ENCODE data around the gene PKM.
A peak's percentile ranks its signal among the peaks of the same experiment; 100 is the strongest.

Gene PKM

DNA sequence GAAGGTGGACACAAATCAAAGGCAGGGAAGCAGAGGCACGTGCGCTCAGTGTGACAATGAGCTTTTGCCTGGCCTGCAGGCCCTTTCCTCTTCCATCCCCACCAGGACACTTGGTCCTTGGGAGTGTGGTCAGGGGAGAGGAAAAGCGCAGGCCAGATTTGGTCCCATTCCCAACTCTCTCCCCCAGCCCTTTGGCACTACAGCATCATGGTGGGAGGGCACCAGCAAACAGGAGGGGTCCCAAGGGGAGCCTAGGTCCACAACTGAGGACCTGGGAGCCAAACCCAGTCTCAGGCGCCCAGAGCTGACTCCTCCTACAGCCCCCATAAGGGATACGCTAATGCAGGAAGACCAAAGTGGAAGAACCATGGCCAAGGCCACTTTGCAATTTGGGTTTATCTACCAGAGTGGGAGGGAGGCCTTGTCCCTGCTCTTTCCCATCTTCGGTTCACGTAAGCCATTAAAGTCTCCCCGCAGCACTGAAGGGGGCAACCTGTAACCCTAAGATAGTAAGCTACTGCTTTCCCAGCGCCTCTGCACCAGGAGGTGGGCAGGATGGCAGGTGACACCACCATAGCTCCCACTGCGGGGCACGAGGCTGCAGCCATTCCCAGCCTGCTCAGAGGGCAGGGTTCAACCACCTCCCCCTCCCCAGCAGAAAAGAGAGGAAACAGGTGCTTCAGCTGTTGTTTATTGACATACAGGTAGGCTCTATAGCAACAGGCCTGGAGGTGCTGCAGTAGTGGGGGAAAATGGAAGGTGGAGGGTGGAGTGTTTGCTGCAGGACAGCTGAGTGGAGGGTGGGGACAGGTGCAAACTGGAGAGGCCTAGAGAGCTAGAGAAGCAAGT, 32.4 kb downstream of the PKM start:
- no peak overlapping the region for H3K9ac ChIP-seq (ENCODE audit: low read depth, low read length)
- H3K27ac ChIP-seq (ENCODE audit: low read length): no peak overlapping the region
- peaks cover 53% of the 10 kb centered on the region for H3K36me3 ChIP-seq (ENCODE audit: insufficient read depth, low read depth, low read length)
- H3K27me3 ChIP-seq (ENCODE audit: insufficient read depth, low read length): peaks cover 36% of the 10 kb centered on the region
- no peaks in the 10 kb centered on the region; the same call in 1 of the 2 replicates for H3K4me1 ChIP-seq (ENCODE audit: insufficient read depth, low read length)
- H3K4me3 ChIP-seq (ENCODE audit: low read length): peak overlapping the region; percentile 65
- H3K9me3 ChIP-seq (ENCODE audit: insufficient read depth, low read depth, low read length): no peaks in the 10 kb centered on the region

DNA sequence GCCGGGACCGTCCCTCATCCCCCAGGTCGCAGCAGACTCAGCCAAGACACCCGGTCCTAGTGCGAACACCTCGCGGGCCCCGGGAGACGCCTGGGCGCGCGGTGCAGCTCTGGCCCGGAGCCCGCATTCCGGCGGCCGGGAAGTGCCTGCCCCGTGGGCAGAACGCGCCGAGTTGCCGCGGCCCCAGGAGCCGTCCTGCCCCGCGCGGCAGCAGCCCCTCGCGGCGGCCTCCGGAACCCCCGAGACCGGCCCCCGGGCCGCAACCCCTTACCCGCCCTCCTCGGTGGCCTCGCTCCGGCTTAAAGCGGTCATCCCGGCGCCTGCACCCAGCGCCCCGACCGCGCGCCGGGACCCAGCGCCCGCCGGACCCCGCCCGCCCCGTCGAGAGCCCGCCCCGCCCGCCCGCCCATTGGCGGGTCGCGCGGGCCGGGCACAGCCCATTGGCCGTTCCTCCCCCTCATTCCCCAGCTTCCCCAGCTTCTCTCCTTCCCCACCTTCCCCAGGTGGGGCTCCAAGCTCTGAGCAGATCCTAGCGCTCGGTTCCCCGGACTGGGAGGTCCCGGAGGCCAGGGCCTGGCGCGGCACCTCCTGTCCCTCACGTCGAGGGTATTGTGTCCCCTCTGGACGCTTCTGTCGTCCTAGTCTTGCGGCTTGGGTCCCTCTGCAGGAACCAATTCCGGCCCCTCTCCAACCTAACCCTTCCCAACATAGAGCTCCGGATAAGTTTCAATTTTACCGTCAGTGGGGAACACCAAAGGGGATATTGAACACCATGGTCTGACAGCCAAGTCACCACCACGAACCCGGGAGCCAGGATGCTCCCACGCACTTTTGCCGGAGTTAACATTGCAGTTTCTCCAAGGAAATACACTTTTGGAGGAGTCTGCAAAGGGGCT, 33.3 kb downstream of the PKM start, which contains the start of gene GRAMD2A:
Gene GRAMD2A (minus strand): TSS at position 328 of the 896 bp plus-strand sequence.
- Histone ChIP-seq H3K9me3 (ENCODE audit: insufficient read depth, low read depth, low read length) (no peaks in the 10 kb centered on the region), H3K9ac (ENCODE audit: low read depth, low read length) (peak within 1 kb of the TSS; percentile 41; the same call in 1 of the 2 replicates), H3K4me1 (ENCODE audit: insufficient read depth, low read length) (no peaks in the 10 kb centered on the region; the same call in 1 of the 2 replicates), H3K4me3 (ENCODE audit: low read length) (peak within 1 kb of the TSS; percentile 79), H3K36me3 (ENCODE audit: insufficient read depth, low read depth, low read length) (peaks cover 44% of the 10 kb centered on the region), H3K27me3 (ENCODE audit: insufficient read depth, low read length) (peaks cover 36% of the 10 kb centered on the region), H3K27ac (ENCODE audit: low read length) (no peak within 1 kb of the TSS)

DNA sequence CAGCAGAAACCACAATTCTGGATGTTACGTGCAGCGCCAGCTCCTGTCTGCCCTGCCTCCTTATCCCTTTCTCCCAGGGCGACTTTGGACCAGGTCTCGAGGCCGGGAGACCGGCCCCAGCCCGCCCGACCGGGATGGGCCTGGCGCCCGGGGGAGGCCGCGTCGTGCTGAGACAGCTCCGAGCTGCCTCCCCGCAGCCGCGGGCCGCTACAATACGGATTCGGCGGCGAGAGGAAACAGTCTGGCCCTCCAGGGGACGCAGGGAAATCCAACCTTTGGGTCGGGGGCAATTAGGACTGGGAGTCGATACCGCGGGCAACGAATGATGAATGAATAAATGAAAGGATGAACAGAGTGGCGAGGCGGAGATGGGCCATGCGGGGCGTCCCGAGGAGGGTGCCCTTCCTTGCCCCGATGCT, 33.9 kb downstream of the PKM start:
- Histone ChIP-seq H3K9ac (ENCODE audit: low read depth, low read length) (no peak overlapping the region), H3K9me3 (ENCODE audit: insufficient read depth, low read depth, low read length) (no peaks in the 10 kb centered on the region)

DNA sequence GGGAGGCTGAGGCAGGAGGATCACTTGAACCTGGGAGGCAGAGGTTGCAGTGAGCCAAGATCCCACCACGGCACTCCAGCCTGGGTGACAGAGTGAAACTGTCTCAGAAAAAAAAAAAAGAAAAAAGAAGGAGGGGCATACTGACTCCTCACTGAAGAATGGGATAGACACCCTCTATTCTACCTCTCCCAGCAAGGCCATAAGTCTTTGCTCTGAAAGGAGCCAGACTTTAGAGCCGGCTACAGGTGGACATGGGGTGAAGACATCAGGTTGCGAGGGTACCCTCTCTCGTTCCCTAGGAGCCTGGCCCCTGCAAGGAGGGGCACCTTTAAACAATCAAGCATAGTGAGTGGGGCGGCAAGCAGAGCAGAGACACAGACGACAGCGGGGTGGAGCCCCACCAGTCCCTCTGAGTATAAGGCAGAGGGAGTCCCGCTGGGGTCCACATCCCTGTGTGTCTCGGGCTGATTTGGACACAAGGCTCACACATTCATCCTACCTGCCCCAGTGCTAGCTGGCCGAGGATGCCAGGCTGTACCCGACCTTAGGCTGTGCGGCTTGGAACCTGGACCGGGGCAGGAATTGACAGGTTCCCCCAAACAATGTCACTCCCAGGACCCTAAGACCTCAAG, 34.5 kb downstream of the PKM start:
- no peaks in the 10 kb centered on the region; the same call in 1 of the 2 replicates for H3K4me1 ChIP-seq (ENCODE audit: insufficient read depth, low read length)
- no peak overlapping the region for H3K27ac ChIP-seq (ENCODE audit: low read length)

More for the DNA sequence above, 33.9 kb downstream of the PKM start:
- H3K4me3 ChIP-seq (ENCODE audit: low read length): peak overlapping the region; percentile 79
- H3K27ac ChIP-seq (ENCODE audit: low read length): no peak overlapping the region
- no peaks in the 10 kb centered on the region; the same call in 1 of the 2 replicates for H3K4me1 ChIP-seq (ENCODE audit: insufficient read depth, low read length)
- peaks cover 37% of the 10 kb centered on the region for H3K36me3 ChIP-seq (ENCODE audit: insufficient read depth, low read depth, low read length)
- H3K27me3 ChIP-seq (ENCODE audit: insufficient read depth, low read length): peaks cover 36% of the 10 kb centered on the region

DNA sequence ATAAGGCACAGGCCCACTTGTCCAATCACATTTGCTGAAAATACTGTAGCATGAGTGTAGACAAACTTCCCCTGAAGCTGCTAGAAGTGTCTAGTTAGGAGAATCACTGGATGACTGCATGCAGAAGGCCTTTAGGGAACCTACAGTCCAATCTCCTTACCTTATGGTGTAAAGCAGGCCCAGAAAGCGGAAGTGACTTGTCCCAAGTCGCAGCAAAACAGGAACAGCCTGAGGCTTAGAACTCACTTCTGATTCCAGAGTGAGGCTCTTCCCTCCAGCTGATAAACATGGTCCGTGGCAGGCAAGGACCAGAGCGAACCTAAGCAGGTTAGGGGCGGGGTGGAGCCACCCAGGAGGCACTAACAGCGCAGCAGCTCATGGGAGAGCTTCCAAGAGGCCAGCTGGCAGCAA, 35.9 kb downstream of the PKM start:
- Histone ChIP-seq H3K4me3 (ENCODE audit: low read length) (no peak overlapping the region), H3K36me3 (ENCODE audit: insufficient read depth, low read depth, low read length) (peaks cover 18% of the 10 kb centered on the region), H3K9ac (ENCODE audit: low read depth, low read length) (no peak overlapping the region), H3K27me3 (ENCODE audit: insufficient read depth, low read length) (peaks cover 36% of the 10 kb centered on the region), H3K9me3 (ENCODE audit: insufficient read depth, low read depth, low read length) (no peaks in the 10 kb centered on the region), H3K4me1 (ENCODE audit: insufficient read depth, low read length) (no peaks in the 10 kb centered on the region; the same call in 1 of the 2 replicates), H3K27ac (ENCODE audit: low read length) (no peak overlapping the region)

More for the DNA sequence above, 34.5 kb downstream of the PKM start:
- H3K9me3 ChIP-seq (ENCODE audit: insufficient read depth, low read depth, low read length): no peaks in the 10 kb centered on the region
- peaks cover 32% of the 10 kb centered on the region for H3K36me3 ChIP-seq (ENCODE audit: insufficient read depth, low read depth, low read length)
- H3K4me3 ChIP-seq (ENCODE audit: low read length): peak overlapping the region; percentile 79
- H3K27me3 ChIP-seq (ENCODE audit: insufficient read depth, low read length): peaks cover 36% of the 10 kb centered on the region
- H3K9ac ChIP-seq (ENCODE audit: low read depth, low read length): no peak overlapping the region

DNA sequence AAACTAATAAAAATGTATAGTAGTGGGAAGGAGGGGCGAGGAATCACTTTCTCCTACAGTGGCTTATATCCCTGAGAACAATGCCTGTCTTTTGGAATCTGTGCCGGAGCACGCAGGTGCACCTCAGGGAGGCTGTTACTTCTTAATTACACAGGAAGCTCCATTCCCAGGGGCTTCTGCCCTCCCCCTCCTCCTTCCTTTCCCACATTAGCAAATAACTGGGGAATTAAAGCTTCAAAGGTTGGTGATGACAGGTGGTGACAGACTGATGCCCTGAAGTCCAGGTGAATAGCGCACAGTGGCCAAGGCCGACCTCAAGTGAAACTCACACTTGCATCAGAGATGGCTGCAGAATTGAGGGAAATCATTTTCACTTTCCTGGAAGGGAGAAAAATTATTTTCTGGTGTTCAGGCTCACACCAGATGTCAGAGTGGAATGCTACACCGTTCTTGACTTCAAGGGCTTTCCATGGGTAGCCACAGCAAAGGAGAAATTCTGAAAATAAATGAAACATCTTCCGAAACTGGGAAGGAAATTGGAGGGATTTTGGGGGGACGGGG, 37.1 kb downstream of the PKM start:
- H3K27me3 ChIP-seq (ENCODE audit: insufficient read depth, low read length): peaks cover 36% of the 10 kb centered on the region
- H3K9ac ChIP-seq (ENCODE audit: low read depth, low read length): no peak overlapping the region

DNA sequence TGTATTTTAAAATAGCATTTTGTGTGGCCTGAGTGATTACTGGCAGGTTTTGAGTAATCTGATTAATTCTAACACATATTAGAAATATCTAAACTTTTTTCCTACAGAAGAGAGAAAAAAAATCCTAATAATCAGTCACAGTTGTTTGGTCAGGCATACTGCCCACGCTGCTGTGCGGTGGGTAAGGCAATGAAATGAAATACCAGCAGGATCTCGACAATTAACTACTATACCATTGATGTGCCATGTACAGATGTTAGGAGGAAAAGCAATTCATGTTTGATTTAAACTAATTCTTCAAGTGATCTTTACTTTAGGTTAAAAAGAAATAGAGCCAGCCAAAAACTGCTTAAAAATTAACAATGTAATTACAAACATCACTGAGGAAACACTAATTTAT, 38.6 kb downstream of the PKM start:
- no peaks in the 10 kb centered on the region for H3K9me3 ChIP-seq (ENCODE audit: insufficient read depth, low read depth, low read length)
- peaks cover 27% of the 10 kb centered on the region for H3K27me3 ChIP-seq (ENCODE audit: insufficient read depth, low read length)
- no peak overlapping the region for H3K27ac ChIP-seq (ENCODE audit: low read length)
- no peak overlapping the region for H3K9ac ChIP-seq (ENCODE audit: low read depth, low read length)
- no peaks in the 10 kb centered on the region for H3K36me3 ChIP-seq (ENCODE audit: insufficient read depth, low read depth, low read length)
- H3K4me3 ChIP-seq (ENCODE audit: low read length): no peak overlapping the region
- H3K4me1 ChIP-seq (ENCODE audit: insufficient read depth, low read length): no peaks in the 10 kb centered on the region; the same call in 1 of the 2 replicates

More for the DNA sequence above, 37.1 kb downstream of the PKM start:
- no peaks in the 10 kb centered on the region; the same call in 1 of the 2 replicates for H3K4me1 ChIP-seq (ENCODE audit: insufficient read depth, low read length)
- no peak overlapping the region for H3K27ac ChIP-seq (ENCODE audit: low read length)
- peaks cover 6% of the 10 kb centered on the region for H3K36me3 ChIP-seq (ENCODE audit: insufficient read depth, low read depth, low read length)
- H3K4me3 ChIP-seq (ENCODE audit: low read length): no peak overlapping the region
- no peaks in the 10 kb centered on the region for H3K9me3 ChIP-seq (ENCODE audit: insufficient read depth, low read depth, low read length)

DNA sequence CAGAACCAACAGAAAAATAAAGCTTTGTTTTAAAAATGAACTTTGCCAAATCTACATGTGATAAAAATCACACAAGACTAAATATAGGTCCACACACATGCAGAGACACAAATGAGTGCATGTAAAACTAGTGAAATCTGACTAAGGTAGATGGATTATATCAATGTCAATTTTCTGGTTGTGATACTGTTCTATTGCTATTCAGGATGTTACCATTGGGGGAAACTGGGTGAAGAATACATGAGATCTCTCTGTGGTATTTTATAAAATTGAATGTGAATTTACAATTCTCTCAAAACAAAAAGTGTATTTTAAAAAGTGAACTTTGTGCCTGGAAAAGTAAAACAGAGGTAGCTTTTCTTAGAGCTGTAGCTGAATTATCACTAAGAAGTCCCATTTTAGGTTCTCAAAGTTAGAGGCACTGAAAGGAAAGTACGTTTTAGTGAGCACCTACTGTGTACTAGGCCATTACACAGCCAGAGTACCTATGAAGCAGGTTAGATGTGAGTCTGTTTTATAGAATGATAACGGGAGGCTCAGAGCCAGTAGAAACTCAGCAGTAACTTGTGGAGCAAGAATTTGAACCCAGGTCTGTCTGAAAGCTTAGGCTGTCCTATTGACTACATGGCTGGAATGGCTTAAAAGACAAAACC, 41.6 kb downstream of the PKM start:
- Histone ChIP-seq H3K36me3 (ENCODE audit: insufficient read depth, low read depth, low read length) (no peaks in the 10 kb centered on the region), H3K27ac (ENCODE audit: low read length) (no peak overlapping the region), H3K9me3 (ENCODE audit: insufficient read depth, low read depth, low read length) (no peaks in the 10 kb centered on the region), H3K4me1 (ENCODE audit: insufficient read depth, low read length) (no peaks in the 10 kb centered on the region; the same call in 1 of the 2 replicates), H3K9ac (ENCODE audit: low read depth, low read length) (no peak overlapping the region), H3K4me3 (ENCODE audit: low read length) (no peak overlapping the region), H3K27me3 (ENCODE audit: insufficient read depth, low read length) (peaks cover 12% of the 10 kb centered on the region)

DNA sequence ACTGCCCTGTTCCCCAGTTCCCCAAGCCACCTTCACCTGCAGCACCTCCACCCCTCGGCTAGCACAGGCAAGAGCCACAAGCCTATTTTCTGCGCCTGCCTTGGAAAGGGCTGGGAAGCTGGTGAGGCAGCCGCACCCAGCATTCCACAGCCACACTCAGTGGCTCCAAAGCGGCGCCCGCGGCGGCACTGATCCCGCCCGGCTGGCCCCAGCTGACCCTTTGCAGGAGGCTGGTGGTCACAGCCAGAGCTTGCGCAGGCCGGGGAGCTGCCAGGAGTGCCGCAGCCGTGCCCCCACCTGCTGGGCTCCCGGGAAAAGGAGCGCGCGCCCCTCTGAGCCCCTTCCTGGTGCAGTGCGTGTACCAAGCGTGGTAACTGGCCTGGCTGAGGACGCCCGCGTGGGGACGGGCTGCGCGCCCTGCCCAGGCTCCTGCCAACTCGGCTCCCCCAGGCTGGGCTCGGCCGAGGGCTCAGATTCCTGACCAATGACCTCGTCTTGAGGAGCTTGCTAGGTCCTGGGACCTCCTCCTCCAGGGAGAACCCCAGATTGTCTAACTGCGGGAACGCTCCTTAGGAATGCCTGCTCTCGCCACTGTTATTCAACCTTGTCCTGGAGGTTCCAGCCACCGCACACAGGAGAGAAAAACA, 46.7 kb downstream of the PKM start:
- Histone ChIP-seq H3K4me3 (ENCODE audit: low read length) (peak overlapping the region; percentile 62; the same call in 1 of the 2 replicates), H3K9me3 (ENCODE audit: insufficient read depth, low read depth, low read length) (no peaks in the 10 kb centered on the region), H3K27me3 (ENCODE audit: insufficient read depth, low read length) (peaks cover 25% of the 10 kb centered on the region), H3K27ac (ENCODE audit: low read length) (no peak overlapping the region), H3K4me1 (ENCODE audit: insufficient read depth, low read length) (no peaks in the 10 kb centered on the region), H3K9ac (ENCODE audit: low read depth, low read length) (peak overlapping the region; percentile 10; the same call in 1 of the 2 replicates), H3K36me3 (ENCODE audit: insufficient read depth, low read depth, low read length) (no peaks in the 10 kb centered on the region)

DNA sequence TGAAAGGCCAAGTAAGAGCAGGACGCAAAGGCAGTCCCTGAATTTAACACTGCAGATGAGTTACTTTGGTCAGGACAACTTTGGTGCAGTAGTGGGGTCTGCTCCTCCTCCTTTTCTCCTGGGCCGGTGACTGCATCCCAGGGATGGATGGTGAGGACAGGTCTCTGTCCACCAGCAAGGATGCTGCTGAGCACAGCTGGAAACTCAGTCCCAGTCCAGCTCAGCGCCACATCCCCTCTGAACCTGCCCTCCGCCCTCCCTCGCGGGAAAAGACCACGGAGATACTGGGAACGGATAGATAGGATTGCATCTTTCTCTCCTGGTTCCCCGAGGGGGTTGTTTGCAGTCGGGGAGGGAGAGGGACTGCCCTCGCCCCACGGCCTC, 47.2 kb downstream of the PKM start:
- Histone ChIP-seq H3K9me3 (ENCODE audit: insufficient read depth, low read depth, low read length) (no peaks in the 10 kb centered on the region), H3K4me1 (ENCODE audit: insufficient read depth, low read length) (no peaks in the 10 kb centered on the region), H3K4me3 (ENCODE audit: low read length) (peak overlapping the region; percentile 62; the same call in 1 of the 2 replicates), H3K9ac (ENCODE audit: low read depth, low read length) (peak overlapping the region; percentile 10; the same call in 1 of the 2 replicates), H3K27ac (ENCODE audit: low read length) (no peak overlapping the region), H3K27me3 (ENCODE audit: insufficient read depth, low read length) (peaks cover 25% of the 10 kb centered on the region), H3K36me3 (ENCODE audit: insufficient read depth, low read depth, low read length) (no peaks in the 10 kb centered on the region)

Data from iPS-20b (cell line).